H1 (cell line): ENCODE data around the gene PAOX. TPM values are rescaled to one million over a fixed set of nuclear protein-coding genes. Genes with fewer than 3 reads are reported as not detected.

Source experiments
- KDM1A ChIP-seq: fragments of 200-600, 300-600 bp; sonication (generic); IDR thresholded peaks from 2 replicates; pipeline ENCODE4 v1.7.1; 2016; ENCODE audit warnings: mild to moderate bottlenecking, low read length, borderline replicate concordance
- POLR2A ChIP-seq, 2 experiments: IDR thresholded peaks; 1 replicate in 1 of 2; 2 replicates in 1 of 2; pipeline ENCODE4 v1.6.1; 2011; ENCODE audit warnings: low read depth in 2 of 2, low read length in 2 of 2, mild to moderate bottlenecking in 2 of 2; ENCODE audit errors: control extremely low read depth in 1 of 2
- RBBP5 ChIP-seq: IDR thresholded peaks from 2 replicates; pipeline ENCODE4 v1.7.1; 2012; ENCODE audit warnings: low read depth, mild to moderate bottlenecking, inconsistent platforms, low read length, moderate library complexity, borderline replicate concordance
- RXRA ChIP-seq: IDR thresholded peaks from 2 replicates; pipeline ENCODE4 v1.6.1; 2011; ENCODE audit warnings: low read depth, mild to moderate bottlenecking, low read length, moderate library complexity; ENCODE audit not compliant: insufficient read depth
- TAF1 ChIP-seq: IDR thresholded peaks from 2 replicates; pipeline ENCODE4 v1.6.1; 2011; ENCODE audit warnings: mild to moderate bottlenecking, low read depth, low read length
- ZNF274 ChIP-seq: IDR thresholded peaks from 2 replicates; pipeline ENCODE4 v1.7.0; 2012; ENCODE audit warnings: low read length, borderline replicate concordance; ENCODE audit errors: extremely low read depth
- polyA plus RNA-seq, 7 experiments: library from polyadenylated mRNA; depleted of rRNA in 3 of 7; stranded (reverse) in 5 of 7; unstranded in 2 of 7; fragments of >200 nt in 5 of 7; fragments of 200-250 nt in 2 of 7; gene quantifications; 1 replicate in 5 of 7; 2 replicates in 1 of 7; 4 replicates in 1 of 7; pipeline versions ENCODE4 v1.2.1 to v1.2.3, GENCODE V29; 2011 to 2013; ENCODE audit warnings: missing spikeins in 2 of 7, mixed read lengths in 2 of 7
- total RNA-seq: library from RNA; stranded (reverse); fragmentation: NEBNext Ultra II Directional; extraction: Animal tissue kit (Norgen Biotek cat#: 25700); gene quantifications from 2 replicates; pipeline ENCODE4 v1.2.1, GENCODE V29; 2021

The PAOX gene
- total and polyA plus RNA-seq, 2 of the 8 experiments (the other 6 are each of a cell fraction or from before 2014, with no cell fraction given) = 3.7 to 4.3 TPM

GRCh38 chr10:133373174-133374090 lies 5.6 kb upstream of the PAOX start, which contains the start of gene ECHS1 (continued):
- peak in 1 of 2 experiments; percentile 82; a peak in 2 of 3 replicates for TF ChIP-seq POLR2A (IDR thresholded peaks at IDR 0.05; ENCODE audit: control extremely low read depth in 1 of 2, low read depth in 2 of 2, low read length in 2 of 2)
- TF ChIP-seq RXRA = no peak
- TF ChIP-seq RBBP5 = 0 out of 2 replicates have a peak, but pooled peaks have one; percentile 29
- TF ChIP-seq ZNF274 = no peak
- peak; percentile 73 for TF ChIP-seq TAF1
- TF ChIP-seq KDM1A = no peak
- TF ChIP-seq, all 59 proteins: peak for 12
